K562 (cell line): ENCODE results near the gene SPATA6. TPM values are rescaled to one million over a fixed set of nuclear protein-coding genes. Genes with fewer than 3 reads are reported as not detected.

Source experiments
- ARID2 ChIP-seq: fragments of 450-650 bp; IDR thresholded peaks from 2 replicates; pipeline ENCODE4 v1.6.1; 2017; ENCODE audit warnings: antibody characterized with exemption, mild to moderate bottlenecking
- ATF1 ChIP-seq, 2 experiments: fragments of 450-650 bp in 1 of 2; IDR thresholded peaks; 2 replicates each; pipeline ENCODE4 v1.6.1; 2016; ENCODE audit warnings: missing compliant biosample characterization in 1 of 2, missing genetic modification characterization in 1 of 2
- ZNF586 ChIP-seq: fragments of 450-650 bp; formaldehyde crosslinking; conservative IDR thresholded peaks from 2 replicates; pipeline ENCODE4 v1.4.0; 2020; ENCODE audit warnings: mild to moderate bottlenecking, moderate library complexity
- polyA plus RNA-seq, 8 experiments: library from polyadenylated mRNA; depleted of rRNA in 4 of 8; stranded (reverse) in 5 of 8; unstranded in 3 of 8; fragments of >200 nt; fragmentation: Nextera tagmentation in 2 of 8; fragmentation: Illumina TruSeq in 1 of 8; extraction: Ambion mirVana in 2 of 8; extraction: Trizol in 1 of 8; gene quantifications; 2 replicates each; pipeline versions ENCODE4 v1.2.1 to v1.2.3, GENCODE V29; 2011 to 2014; ENCODE audit warnings: inconsistent platforms in 1 of 8, missing spikeins in 1 of 8
- total RNA-seq, 7 experiments: library from RNA; depleted of rRNA in 6 of 7; stranded (reverse); fragments of >200 nt in 6 of 7; fragmentation: Illumina TruSeq in 2 of 7; extraction: Trizol in 2 of 7; gene quantifications; 2 replicates each; pipeline versions ENCODE4 v1.2.1 to v1.2.3, GENCODE V29; 2011 to 2021; ENCODE audit warnings: low replicate concordance in 1 of 7
- TF ChIP-seq, protein P1 (sequence below): sonication (generic); formaldehyde crosslinking; IDR thresholded peaks from 2 replicates; pipeline ENCODE4 v1.8.0; 2023; ENCODE audit warnings: mild to moderate bottlenecking, missing genetic modification reagents
- TF ChIP-seq, protein P2 (sequence below): fragments of 200-600 bp; sonication (generic); IDR thresholded peaks from one replicate; pipeline ENCODE4 v1.6.1; 2012; ENCODE audit warnings: mild to moderate bottlenecking, low read depth, low read length, inconsistent platforms

SPATA6 gene
- total and polyA plus RNA-seq, 9 of the 15 experiments (the other 6 are each of a cell fraction or from before 2014, with no cell fraction given), result 0.01 to 0.91 (median 0.18) TPM

DNA sequence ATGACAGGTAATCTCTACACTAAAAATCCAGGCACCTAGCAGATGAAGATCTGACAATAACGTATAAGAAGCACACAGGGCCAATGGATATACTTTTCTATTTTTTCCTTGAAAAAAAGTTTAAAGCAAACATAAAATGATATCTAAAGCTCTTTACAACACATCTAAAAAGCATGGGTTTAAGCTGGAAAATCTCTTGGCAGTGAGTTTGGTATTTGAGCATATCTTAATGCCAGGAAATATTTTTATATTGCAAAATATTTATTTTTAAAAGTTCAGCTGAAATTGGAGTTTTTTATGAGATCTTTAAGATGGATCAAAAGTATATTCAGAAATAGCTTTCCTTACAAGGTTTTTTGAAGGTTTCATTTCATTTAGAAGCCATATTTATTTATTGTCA lies 209.0 kb downstream of the SPATA6 start (continued):
- TF ChIP-seq, protein P1, sequence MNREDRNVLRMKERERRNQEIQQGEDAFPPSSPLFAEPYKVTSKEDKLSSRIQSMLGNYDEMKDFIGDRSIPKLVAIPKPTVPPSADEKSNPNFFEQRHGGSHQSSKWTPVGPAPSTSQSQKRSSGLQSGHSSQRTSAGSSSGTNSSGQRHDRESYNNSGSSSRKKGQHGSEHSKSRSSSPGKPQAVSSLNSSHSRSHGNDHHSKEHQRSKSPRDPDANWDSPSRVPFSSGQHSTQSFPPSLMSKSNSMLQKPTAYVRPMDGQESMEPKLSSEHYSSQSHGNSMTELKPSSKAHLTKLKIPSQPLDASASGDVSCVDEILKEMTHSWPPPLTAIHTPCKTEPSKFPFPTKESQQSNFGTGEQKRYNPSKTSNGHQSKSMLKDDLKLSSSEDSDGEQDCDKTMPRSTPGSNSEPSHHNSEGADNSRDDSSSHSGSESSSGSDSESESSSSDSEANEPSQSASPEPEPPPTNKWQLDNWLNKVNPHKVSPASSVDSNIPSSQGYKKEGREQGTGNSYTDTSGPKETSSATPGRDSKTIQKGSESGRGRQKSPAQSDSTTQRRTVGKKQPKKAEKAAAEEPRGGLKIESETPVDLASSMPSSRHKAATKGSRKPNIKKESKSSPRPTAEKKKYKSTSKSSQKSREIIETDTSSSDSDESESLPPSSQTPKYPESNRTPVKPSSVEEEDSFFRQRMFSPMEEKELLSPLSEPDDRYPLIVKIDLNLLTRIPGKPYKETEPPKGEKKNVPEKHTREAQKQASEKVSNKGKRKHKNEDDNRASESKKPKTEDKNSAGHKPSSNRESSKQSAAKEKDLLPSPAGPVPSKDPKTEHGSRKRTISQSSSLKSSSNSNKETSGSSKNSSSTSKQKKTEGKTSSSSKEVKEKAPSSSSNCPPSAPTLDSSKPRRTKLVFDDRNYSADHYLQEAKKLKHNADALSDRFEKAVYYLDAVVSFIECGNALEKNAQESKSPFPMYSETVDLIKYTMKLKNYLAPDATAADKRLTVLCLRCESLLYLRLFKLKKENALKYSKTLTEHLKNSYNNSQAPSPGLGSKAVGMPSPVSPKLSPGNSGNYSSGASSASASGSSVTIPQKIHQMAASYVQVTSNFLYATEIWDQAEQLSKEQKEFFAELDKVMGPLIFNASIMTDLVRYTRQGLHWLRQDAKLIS (CRISPR knock-in tag), result no peak
- no peak for TF ChIP-seq ATF1 (CRISPR knock-in tag; IDR thresholded peaks at IDR 0.05)
- TF ChIP-seq ATF1 (tag; IDR thresholded peaks at IDR 0.05), result no peak
- no peak for TF ChIP-seq ZNF586 (CRISPR knock-in tag)
- TF ChIP-seq, protein P2, sequence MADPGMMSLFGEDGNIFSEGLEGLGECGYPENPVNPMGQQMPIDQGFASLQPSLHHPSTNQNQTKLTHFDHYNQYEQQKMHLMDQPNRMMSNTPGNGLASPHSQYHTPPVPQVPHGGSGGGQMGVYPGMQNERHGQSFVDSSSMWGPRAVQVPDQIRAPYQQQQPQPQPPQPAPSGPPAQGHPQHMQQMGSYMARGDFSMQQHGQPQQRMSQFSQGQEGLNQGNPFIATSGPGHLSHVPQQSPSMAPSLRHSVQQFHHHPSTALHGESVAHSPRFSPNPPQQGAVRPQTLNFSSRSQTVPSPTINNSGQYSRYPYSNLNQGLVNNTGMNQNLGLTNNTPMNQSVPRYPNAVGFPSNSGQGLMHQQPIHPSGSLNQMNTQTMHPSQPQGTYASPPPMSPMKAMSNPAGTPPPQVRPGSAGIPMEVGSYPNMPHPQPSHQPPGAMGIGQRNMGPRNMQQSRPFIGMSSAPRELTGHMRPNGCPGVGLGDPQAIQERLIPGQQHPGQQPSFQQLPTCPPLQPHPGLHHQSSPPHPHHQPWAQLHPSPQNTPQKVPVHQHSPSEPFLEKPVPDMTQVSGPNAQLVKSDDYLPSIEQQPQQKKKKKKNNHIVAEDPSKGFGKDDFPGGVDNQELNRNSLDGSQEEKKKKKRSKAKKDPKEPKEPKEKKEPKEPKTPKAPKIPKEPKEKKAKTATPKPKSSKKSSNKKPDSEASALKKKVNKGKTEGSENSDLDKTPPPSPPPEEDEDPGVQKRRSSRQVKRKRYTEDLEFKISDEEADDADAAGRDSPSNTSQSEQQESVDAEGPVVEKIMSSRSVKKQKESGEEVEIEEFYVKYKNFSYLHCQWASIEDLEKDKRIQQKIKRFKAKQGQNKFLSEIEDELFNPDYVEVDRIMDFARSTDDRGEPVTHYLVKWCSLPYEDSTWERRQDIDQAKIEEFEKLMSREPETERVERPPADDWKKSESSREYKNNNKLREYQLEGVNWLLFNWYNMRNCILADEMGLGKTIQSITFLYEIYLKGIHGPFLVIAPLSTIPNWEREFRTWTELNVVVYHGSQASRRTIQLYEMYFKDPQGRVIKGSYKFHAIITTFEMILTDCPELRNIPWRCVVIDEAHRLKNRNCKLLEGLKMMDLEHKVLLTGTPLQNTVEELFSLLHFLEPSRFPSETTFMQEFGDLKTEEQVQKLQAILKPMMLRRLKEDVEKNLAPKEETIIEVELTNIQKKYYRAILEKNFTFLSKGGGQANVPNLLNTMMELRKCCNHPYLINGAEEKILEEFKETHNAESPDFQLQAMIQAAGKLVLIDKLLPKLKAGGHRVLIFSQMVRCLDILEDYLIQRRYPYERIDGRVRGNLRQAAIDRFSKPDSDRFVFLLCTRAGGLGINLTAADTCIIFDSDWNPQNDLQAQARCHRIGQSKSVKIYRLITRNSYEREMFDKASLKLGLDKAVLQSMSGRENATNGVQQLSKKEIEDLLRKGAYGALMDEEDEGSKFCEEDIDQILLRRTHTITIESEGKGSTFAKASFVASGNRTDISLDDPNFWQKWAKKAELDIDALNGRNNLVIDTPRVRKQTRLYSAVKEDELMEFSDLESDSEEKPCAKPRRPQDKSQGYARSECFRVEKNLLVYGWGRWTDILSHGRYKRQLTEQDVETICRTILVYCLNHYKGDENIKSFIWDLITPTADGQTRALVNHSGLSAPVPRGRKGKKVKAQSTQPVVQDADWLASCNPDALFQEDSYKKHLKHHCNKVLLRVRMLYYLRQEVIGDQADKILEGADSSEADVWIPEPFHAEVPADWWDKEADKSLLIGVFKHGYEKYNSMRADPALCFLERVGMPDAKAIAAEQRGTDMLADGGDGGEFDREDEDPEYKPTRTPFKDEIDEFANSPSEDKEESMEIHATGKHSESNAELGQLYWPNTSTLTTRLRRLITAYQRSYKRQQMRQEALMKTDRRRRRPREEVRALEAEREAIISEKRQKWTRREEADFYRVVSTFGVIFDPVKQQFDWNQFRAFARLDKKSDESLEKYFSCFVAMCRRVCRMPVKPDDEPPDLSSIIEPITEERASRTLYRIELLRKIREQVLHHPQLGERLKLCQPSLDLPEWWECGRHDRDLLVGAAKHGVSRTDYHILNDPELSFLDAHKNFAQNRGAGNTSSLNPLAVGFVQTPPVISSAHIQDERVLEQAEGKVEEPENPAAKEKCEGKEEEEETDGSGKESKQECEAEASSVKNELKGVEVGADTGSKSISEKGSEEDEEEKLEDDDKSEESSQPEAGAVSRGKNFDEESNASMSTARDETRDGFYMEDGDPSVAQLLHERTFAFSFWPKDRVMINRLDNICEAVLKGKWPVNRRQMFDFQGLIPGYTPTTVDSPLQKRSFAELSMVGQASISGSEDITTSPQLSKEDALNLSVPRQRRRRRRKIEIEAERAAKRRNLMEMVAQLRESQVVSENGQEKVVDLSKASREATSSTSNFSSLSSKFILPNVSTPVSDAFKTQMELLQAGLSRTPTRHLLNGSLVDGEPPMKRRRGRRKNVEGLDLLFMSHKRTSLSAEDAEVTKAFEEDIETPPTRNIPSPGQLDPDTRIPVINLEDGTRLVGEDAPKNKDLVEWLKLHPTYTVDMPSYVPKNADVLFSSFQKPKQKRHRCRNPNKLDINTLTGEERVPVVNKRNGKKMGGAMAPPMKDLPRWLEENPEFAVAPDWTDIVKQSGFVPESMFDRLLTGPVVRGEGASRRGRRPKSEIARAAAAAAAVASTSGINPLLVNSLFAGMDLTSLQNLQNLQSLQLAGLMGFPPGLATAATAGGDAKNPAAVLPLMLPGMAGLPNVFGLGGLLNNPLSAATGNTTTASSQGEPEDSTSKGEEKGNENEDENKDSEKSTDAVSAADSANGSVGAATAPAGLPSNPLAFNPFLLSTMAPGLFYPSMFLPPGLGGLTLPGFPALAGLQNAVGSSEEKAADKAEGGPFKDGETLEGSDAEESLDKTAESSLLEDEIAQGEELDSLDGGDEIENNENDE, result no peak
- no peak for TF ChIP-seq ARID2
- TF ChIP-seq, all 486 proteins: peak for 0
